Fibroblast of skin of scalp (primary cell): ENCODE results near the gene MLX.
A peak's percentile ranks its signal among the peaks of the same experiment; 100 is the strongest.
"Not testable (repeated sequence)": the region's sequence is repeated elsewhere in the genome, so short reads cannot be mapped to it uniquely, and the experiment has no call there.

ENCODE experiments used
- DNase-seq: peaks from one replicate; pipeline ENCODE4 v3.0.0-alpha.2; 2013

The MLX gene

GRCh38 chr17:42581744-42582270 lies 14.9 kb downstream of the MLX start:
- no peak for DNase-seq

DNA sequence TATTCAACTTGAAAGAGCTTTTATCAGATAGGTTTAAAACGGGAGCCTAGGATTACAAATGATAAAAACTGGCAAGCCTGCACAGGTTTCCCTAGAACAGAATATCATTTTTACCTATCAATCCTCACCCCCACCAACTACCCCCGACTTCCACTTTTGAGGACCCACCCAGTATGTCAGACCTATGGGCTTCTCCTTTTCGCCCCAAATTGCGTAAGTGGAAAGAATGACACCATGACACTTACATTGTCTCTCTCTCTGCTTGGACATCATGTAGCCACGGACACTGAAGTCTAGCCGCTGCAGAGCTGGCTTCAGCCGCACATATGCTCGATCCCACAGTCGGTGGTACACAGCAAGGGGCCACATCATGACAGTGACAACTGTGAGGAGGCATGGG lies 18.0 kb downstream of the MLX start:
- no peak for DNase-seq

DNA sequence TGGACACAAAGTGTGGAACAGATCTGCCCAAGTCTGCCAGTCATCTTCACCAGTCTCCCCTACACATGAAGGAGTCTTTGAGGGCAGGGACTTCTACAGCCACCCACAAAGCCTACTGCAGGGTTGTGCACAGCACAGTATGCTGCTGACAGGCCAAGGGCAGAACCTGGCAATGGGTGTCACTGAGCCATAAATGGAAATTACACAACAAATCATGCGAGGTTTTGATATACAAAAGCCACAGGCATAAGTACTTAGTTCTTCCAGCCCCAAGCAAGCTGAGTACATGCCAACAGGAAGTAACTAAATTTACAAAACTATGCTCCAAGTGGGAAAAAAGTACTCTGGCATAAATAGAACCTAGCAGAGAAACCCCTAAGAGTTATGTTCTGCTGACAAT lies 18.5 kb downstream of the MLX start:
- DNase-seq: no peak

GRCh38 chr17:42586514-42587230 lies 19.8 kb downstream of the MLX start:
- no peak for DNase-seq

GRCh38 chr17:42590886-42591285 lies 24.0 kb downstream of the MLX start:
- DNase-seq: no peak

DNA sequence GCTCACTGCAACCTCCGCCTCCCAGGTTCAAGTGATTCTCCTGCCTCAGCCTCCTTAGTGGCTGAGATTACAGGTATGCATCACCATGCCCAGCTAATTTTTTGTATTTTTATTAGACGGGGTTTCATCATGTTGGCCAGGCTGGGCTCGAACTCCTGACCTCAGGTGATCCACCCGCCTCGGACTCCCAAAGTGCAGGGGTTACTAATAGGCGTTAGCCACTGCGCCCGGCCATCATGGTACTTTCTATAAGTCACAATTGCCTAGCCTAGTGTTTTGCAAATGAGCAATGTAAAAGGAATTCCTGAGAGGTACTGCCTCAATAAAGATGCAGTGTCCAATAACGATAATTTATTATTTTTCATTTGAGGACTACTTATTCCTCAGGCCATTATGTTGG lies 24.5 kb downstream of the MLX start:
- DNase-seq: no peak

GRCh38 chr17:42596386-42596785 lies 29.5 kb downstream of the MLX start:
- no peak for DNase-seq

DNA sequence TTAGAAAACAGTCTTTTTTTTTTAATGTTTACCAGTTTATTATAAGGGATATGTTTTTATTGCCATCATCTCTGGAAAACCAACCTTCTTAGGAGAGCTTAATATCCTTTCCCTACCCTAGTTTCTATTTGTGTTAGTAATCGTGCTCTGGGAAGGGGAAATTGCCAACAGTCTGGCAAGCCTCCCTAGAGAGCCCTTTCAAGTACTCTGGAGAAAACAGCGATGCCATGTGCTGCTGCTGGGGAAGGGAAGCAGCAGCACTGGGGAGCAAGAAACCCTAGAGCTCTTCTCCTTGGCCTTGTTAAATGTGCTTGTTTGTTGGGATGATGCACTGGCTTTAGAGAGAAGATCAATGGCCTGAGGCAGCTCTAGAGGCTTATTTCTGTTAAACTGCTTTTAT lies 32.0 kb downstream of the MLX start:
- DNase-seq: no peak

DNA sequence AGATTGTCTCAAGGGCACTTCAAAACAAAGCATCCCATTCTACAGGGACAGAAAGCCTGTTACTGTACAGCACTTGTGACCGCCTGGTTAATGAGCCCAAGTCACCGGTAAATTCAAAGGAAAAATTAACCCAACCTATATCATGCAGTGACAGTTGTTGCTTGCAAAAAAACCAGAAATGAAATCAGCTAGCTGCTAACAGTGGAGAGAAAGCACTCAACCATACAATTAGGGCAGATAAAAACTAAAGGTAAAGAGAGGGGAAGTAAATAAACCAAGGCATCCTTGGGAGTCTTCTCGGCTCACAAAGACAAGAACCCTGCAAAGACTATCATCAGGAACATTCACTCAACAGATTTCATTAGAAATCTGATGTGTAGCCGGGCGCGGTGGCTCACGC lies 36.4 kb downstream of the MLX start:
- no peak for DNase-seq

GRCh38 chr17:42607769-42608168 lies 40.9 kb downstream of the MLX start:
- no peak for DNase-seq

DNA sequence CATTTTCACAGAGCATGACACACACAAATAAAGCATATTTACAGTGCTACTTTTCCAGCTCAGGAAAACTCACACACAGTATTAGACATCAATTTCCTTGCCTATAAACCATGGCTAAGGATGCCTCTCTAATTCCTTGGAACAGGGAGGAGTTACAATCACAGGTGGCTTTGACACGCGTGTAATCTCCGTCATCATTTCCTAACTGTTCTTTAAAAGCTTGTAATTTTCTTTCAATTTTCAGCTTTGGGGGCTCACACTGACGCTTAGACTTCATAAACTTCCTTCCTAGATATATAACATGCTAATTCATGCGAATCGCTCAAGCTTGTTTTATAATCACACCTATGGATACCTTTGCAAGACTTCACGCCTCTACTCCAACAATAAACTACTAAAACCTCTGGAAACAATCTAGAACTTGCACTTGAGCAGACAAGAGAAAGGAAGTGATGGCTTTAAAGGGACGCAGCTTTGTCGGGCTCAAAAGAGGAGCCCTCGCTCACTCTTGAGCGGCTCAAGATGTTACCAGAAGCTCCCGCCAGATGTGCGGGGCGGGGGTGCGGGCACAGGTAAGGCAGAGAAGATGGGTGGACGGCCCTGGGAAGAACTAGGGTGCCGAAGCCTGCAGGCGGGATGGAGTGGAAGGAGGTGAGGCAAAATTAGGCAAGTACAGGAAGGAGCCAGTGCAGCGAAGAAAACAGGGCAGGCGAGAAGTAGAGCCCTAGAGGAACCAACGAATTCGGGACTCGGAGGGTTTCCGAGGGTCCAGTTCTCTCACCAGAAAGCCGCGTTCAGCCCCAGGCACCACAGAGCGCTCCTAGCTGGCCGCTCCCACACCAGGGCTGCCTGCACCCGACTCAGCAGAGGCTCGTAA lies 41.6 kb downstream of the MLX start:
- DNase-seq: no peak

DNA sequence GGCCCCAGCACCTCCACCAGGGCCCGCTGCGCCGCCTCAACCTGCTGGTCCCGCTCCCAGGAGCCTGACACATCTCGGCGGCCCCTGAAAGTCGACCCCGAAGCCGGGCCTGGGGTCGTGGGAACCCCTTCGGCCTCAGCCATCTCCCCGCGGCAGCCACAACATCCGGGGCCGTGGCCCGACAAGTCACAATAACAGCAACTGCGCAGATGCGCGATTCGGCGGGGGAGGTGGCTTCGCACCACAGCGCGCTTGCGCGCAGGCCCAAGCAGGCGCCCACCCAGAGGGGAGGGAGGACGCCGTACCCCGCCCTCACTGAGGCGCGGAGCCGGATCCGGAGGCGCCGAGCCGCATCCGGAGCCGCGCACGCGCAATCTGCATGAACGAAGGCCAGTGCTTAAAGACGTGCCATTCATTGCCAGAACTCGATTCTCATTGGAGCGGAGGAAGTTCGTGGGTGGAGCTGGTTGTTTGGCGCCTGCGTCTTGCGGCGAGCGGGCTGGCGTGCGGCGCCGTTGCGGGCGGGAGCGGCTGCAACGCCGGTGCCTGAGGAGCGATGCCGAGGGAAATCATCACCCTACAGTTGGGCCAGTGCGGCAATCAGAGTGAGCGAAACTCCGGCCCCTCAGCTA lies 42.4 kb downstream of the MLX start, which contains the start of the genes RETREG3 and TUBG1:
Gene RETREG3, minus strand, starts transcription at position 193 of the 632 bp plus-strand sequence. Its CDS starts 50 bp downstream, at position 143.
Gene TUBG1, plus strand, starts transcription at position 502 of the 632 bp plus-strand sequence. Its CDS starts 55 bp downstream, at position 557.
- DNase-seq: peak; percentile 99

DNA sequence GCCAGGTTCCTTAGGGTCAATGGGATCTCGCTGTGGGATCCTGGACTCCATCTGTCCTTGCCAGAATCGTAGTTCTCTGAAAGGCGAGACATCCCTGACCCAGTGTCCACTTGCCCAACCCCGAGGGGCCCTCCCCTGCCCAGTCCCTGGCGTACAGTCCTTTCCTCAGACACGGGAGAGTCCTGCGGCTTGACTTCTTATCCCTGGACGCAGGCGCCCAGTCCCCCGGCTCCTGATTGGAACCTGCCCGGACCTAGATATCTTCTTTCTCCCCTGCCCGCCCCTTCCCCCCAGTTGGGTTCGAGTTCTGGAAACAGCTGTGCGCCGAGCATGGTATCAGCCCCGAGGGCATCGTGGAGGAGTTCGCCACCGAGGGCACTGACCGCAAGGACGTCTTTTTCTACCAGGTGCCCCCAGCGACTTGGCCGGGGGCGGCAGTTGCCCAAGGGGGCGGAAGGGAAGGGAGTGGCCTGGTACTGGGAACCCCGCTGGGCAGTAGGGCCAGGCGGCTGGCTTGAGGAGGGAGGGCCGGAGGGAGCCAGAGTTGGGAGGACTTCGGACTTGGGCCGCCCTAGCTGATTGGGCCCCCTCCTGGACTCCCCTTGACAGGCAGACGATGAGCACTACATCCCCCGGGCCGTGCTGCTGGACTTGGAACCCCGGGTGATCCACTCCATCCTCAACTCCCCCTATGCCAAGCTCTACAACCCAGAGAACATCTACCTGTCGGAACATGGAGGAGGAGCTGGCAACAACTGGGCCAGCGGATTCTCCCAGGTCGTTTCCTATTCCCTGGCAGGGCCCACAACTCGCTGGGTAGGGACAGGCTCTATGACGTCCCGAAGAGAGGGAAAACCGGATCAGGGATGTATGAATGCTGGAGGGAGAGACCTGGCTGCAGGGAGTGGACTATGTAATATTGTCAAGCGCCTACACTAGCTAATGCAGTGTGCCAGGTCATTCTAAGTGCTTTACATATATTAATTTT lies 43.2 kb downstream of the MLX start:
- DNase-seq: not testable (repeated sequence)

DNA sequence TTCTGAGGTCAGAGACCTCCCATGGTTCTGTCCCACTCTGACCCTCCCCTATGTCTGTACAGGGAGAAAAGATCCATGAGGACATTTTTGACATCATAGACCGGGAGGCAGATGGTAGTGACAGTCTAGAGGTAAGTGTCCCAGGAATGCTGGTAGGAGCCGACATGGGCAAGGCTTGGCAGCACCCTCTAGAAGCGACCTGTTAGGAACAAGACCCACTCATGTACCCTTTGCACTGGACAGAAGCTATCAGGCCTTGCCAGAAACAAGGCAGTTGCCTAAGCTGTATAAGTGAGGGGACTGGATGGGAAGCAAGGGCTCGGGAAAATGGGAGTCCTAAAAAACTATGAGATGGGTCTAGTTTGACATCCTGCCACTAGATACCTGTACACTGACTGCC lies 45.1 kb downstream of the MLX start:
- no peak for DNase-seq

DNA sequence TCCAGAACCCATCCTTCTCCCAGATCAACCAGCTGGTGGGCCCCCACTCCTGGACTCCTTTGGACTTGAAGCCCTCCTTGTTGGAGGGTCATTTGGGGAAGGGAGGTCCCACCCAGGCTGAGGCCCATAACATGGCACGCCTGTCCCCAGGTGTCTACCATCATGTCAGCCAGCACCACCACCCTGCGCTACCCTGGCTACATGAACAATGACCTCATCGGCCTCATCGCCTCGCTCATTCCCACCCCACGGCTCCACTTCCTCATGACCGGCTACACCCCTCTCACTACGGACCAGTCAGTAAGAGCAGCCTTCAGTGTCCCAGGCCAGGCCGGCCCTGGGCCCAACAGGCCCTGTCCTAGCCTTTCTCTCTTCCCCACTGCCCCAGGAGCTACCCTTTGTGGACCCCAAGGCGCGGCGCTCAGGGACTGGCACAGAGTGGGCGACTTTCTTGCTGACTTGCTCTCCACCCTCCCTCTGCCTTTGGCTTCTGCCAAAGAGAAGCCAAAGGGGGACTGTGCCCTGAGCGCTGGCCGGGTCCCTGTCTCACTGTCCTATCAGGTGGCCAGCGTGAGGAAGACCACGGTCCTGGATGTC lies 46.9 kb downstream of the MLX start:
- DNase-seq: no peak

DNA sequence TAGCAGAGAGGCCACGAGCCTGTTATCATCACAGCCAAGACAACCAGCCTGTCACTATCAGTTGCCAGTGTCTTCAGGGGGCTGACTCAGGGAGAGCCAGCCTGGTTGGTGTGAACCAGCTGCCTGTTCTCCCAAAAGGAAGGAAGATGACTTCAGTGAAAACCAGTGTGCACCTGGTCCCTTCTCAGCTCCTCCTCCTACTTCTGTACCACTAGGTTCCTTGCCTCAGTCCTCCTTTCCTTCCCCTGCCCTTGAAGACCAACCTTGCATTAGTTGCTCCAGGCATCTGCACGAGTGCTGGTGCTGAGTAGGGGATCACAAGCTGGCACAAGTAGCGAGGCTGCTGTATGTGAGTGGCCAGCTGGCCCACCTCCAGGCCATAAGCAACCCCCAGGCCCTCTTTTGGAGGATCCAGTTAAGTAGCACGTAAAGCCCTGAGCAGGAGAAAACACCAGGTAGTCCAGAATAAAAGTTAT lies 51.1 kb downstream of the MLX start:
- no peak for DNase-seq

GRCh38 chr17:42618442-42619150 lies 51.7 kb downstream of the MLX start:
- DNase-seq: peak; percentile 4

- not testable (repeated sequence) for DNase-seq
Measured at GRCh38 chr17:42621987-42622386, 55.1 kb downstream of the MLX start.
